Thyroid gland (tissue), 4 donors: ENCODE data around the gene ISOC2. TPM values are rescaled to one million over a fixed set of nuclear protein-coding genes. Genes with fewer than 3 reads are reported as not detected.

Source experiments
- DNase-seq, 2 donors: peaks; one replicate each; pipeline ENCODE4 v3.0.0-alpha.2; 2019
- H3K27ac ChIP-seq, 3 donors: fragments of 200-600 bp; sonication (generic); 1 replicate in 2 of 3; 2 replicates in 1 of 3; pipeline ENCODE4 v1.5.1; 2016 to 2019; ENCODE audit warnings: mild to moderate bottlenecking in 1 of 3, moderate library complexity in 1 of 3
- H3K27me3 ChIP-seq: fragments of 200-600 bp; sonication (generic); one replicate; pipeline ENCODE4 v1.5.1; 2019
- H3K36me3 ChIP-seq, 2 donors: fragments of 200-600 bp; sonication (generic); one replicate each; pipeline ENCODE4 v1.5.1; 2016 to 2019
- H3K4me1 ChIP-seq, 2 donors: fragments of 200-600 bp; sonication (generic); one replicate each; pipeline ENCODE4 v1.5.1; 2017 to 2019
- H3K4me3 ChIP-seq, 3 donors: fragments of 200-600 bp; sonication (generic); replicated peaks in 1 of 3; 1 replicate in 2 of 3; 2 replicates in 1 of 3; pipeline ENCODE4 v1.5.1; 2016; ENCODE audit warnings: mild to moderate bottlenecking in 1 of 3
- H3K9me3 ChIP-seq: fragments of 200-600 bp; sonication (generic); one replicate; pipeline ENCODE4 v1.5.1; 2017
- CTCF ChIP-seq, 6 experiments: fragments of 200-600 bp in 3 of 6; fragments of 450-650 bp in 3 of 6; sonication (generic) in 3 of 6; IDR thresholded peaks; one replicate each; pipeline ENCODE4 v1.5.1; 2016 to 2019; ENCODE audit warnings: antibody characterized with exemption in 6 of 6, mild to moderate bottlenecking in 2 of 6, inconsistent platforms in 1 of 6, moderate library complexity in 1 of 6
- POLR2A ChIP-seq, 2 donors: fragments of 450-650 bp; IDR thresholded peaks; one replicate each; pipeline ENCODE4 v1.6.1; 2017; ENCODE audit warnings: antibody characterized with exemption in 2 of 2, mild to moderate bottlenecking in 2 of 2, moderate library complexity in 1 of 2
- WGBS, 2 donors: methylation state at CpG; one replicate each; pipeline ENCODE4 v1.1.5; 2017; 5-methylcytosine and 5-hydroxymethylcytosine counted together
- intact Hi-C: fragments of 100-400 bp; cut with DNase I; formaldehyde crosslinking; loops from one replicate; pipeline ENCODE4 v1.15.1; 2023
- total RNA-seq, 4 donors: library from RNA; depleted of rRNA; stranded (reverse); fragments of >200 nt; gene quantifications; one replicate each; pipeline ENCODE4 v1.2.3, GENCODE V29; 2016

ISOC2 gene
- total RNA-seq, 4 donors from 2014 or later = 52.1 to 178 (median 100) TPM

DNA sequence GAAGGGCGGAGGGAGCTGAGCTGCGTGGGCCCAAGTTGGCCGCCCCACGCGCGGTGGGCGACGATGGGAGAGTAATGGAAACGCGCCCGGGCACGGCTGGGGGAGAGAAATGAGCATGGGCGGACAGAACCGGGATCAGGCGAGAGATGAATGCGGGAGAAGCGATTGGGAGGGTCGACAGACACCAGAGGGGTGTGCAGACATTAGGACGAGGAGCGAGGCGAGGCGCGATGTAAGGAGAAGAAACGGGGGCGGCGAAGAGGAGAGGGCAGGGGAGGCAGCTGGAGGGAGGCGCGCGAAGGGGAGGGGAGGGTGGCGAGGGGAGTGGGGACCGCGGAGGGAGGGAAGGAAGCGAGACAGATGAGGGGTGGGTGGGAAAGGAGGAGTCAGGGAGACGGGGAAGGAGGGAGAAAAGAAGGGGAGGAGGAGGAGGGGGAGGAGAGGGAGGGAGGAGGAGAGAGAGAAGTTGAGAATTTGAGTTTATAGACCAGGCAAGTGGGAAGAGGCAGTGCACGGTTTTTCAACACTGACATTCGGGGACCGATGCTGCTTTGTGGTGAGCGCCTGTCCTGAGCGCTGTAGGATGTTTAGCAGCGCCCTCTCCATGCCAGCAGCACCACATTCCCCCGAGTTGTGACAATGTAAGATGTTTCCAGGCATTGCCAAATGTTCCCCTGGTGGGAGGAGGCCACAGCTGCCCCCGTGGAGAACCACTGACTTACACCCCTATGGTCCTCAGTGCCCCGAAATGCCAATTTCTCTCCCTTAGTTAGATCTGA lies 18.2 kb downstream of the ISOC2 start, which contains the start of gene SHISA7:
Gene SHISA7, minus strand, starts transcription at position 256 of the 779 bp plus-strand sequence. CDS start 437 bp downstream, outside the sequence.
- no peaks in the 10 kb centered on the region for H3K36me3 ChIP-seq
- H3K9me3 ChIP-seq = no peaks in the 10 kb centered on the region
- 2 to 4% methylated on average over 43 of the region's 43 CpGs for WGBS, 2 donors
- no peak for DNase-seq
- peaks cover 0 to 4% of the 10 kb centered on the region in 2 donors for H3K4me1 ChIP-seq
- intact Hi-C loops = no loop called here
- peaks cover 25% of the 10 kb centered on the region for H3K27me3 ChIP-seq
- no peak within 1 kb of the TSS for H3K27ac ChIP-seq
- H3K4me3 ChIP-seq = no peak within 1 kb of the TSS
- TF ChIP-seq CTCF (IDR thresholded peaks at IDR 0.05) (no peak), POLR2A (IDR thresholded peaks at IDR 0.05) (no peak)

GRCh38 chr19:55442372-55442961 lies 19.0 kb downstream of the ISOC2 start:
- no peak overlapping the region for H3K4me3 ChIP-seq
- no peak overlapping the region for H3K27ac ChIP-seq
- intact Hi-C loops = no loop called here

DNA sequence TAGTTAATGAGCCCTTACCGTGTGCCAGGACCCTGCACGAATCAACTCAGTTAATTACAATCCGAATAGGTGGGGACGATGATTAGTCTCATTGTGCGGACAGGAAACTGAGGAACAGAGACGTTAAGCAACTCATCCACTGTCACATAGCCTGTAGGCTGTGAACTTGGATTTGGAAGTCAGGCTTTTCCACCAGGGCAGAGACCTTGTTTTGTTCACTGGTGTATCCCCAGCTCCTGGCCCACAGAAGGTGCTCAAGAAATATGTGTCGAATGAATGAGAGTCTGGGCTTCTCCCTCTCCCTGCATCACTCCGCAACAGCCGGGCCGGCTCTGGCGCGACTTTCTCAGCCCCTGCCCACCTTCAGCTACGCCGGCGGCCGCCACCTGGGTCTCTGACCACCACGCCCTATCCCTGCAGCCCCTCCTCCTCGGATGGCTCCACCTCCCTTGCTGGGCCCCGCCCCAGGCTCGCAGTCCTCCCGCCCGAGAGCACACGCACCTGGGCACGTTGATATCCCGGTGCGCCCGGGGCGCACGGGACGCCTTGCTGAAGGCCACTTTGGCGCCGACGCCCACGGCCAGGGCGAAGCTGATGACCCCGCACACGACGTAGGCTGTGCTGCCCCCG lies 19.6 kb downstream of the ISOC2 start:
- H3K4me3 ChIP-seq = no peak overlapping the region
- no peak overlapping the region for H3K27ac ChIP-seq
- TF ChIP-seq CTCF (IDR thresholded peaks at IDR 0.05) (no peak), POLR2A (IDR thresholded peaks at IDR 0.05) (no peak)
- H3K9me3 ChIP-seq = no peaks in the 10 kb centered on the region
- WGBS, 2 donors = 2 to 5% methylated on average over 13 to 29 of the region's 39 CpGs
- DNase-seq = no peak
- H3K27me3 ChIP-seq = peaks cover 25% of the 10 kb centered on the region
- intact Hi-C loops = no loop called here
- H3K36me3 ChIP-seq = no peaks in the 10 kb centered on the region
- peaks cover 0 to 4% of the 10 kb centered on the region in 2 donors for H3K4me1 ChIP-seq

More at GRCh38 chr19:55442372-55442961, 19.0 kb downstream of the ISOC2 start:
- Histone ChIP-seq H3K27me3 (peaks cover 25% of the 10 kb centered on the region), H3K4me1 (peaks cover 0 to 4% of the 10 kb centered on the region in 2 donors), H3K9me3 (no peaks in the 10 kb centered on the region), H3K36me3 (no peaks in the 10 kb centered on the region)
- DNase-seq = no peak
- 1 to 2% methylated on average over 9 to 13 of the region's 72 CpGs for WGBS, 2 donors
- TF ChIP-seq POLR2A (IDR thresholded peaks at IDR 0.05) = no peak
- TF ChIP-seq CTCF (IDR thresholded peaks at IDR 0.05) = no peak

DNA sequence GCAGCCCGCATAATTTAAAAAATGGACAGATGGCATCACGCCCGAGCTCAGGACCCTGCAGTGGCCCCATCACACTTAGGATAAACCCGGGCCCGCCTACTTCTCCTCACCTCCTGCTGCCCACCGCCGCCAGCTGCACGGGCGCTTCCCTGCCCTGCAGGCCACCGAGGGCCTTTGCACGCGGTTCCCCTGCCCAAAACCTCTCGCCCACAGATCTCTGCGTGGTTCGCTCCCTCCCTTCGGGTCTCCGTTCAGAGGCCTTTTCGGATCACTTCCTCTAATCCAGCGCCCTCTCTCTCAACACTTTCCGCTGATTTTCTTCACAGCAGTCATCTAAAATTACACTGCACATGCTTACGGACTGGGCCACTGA lies 20.1 kb downstream of the ISOC2 start:
- WGBS, 2 donors = 4 to 6% methylated on average over 21 of the region's 21 CpGs
- Histone ChIP-seq H3K9me3 (no peaks in the 10 kb centered on the region), H3K27me3 (peaks cover 25% of the 10 kb centered on the region), H3K4me3 (no peak overlapping the region), H3K4me1 (peaks cover 0 to 4% of the 10 kb centered on the region in 2 donors), H3K36me3 (no peaks in the 10 kb centered on the region), H3K27ac (no peak overlapping the region)
- TF ChIP-seq CTCF (IDR thresholded peaks at IDR 0.05) = no peak
- no peak for TF ChIP-seq POLR2A (IDR thresholded peaks at IDR 0.05)
- no peak for DNase-seq
- intact Hi-C loops = no loop called here
